Liver (tissue), 9 donors: ENCODE measurements around the gene CDKL4. TPM values are rescaled to one million over a fixed set of nuclear protein-coding genes. Genes with fewer than 3 reads are reported as not detected.
A peak's percentile ranks its signal among the peaks of the same experiment; 100 is the strongest.

Experiments
- DNase-seq: peaks from one replicate; pipeline ENCODE4 v3.0.0-alpha.2; 2017; ENCODE audit warnings: low spot score
- H3K27ac ChIP-seq, 2 donors: one replicate each; pipeline ENCODE4 v1.7.0; 2013; ENCODE audit warnings: inconsistent platforms in 2 of 2, low read length in 2 of 2, control low read depth in 1 of 2, low read depth in 1 of 2, mild to moderate bottlenecking in 1 of 2
- H3K27me3 ChIP-seq, 4 donors: one replicate each; pipeline versions ENCODE4 v1.6.1 to v1.7.0; 2013; ENCODE audit warnings: low read length in 3 of 4, inconsistent platforms in 1 of 4, mild to moderate bottlenecking in 1 of 4, moderate library complexity in 1 of 4; ENCODE audit not compliant: control insufficient read depth in 4 of 4, insufficient read depth in 4 of 4
- H3K36me3 ChIP-seq, 4 donors: one replicate each; pipeline versions ENCODE4 v1.6.1 to v1.7.0; 2013; ENCODE audit warnings: low read length in 3 of 4, mild to moderate bottlenecking in 3 of 4, low read depth in 1 of 4, moderate library complexity in 1 of 4; ENCODE audit not compliant: control insufficient read depth in 4 of 4, insufficient read depth in 3 of 4
- H3K4me1 ChIP-seq, 4 donors: one replicate each; pipeline versions ENCODE4 v1.6.1 to v1.7.0; 2013; ENCODE audit warnings: low read length in 3 of 4, mild to moderate bottlenecking in 3 of 4, moderate library complexity in 1 of 4; ENCODE audit not compliant: control insufficient read depth in 4 of 4, insufficient read depth in 4 of 4
- H3K4me3 ChIP-seq, 3 donors: one replicate each; pipeline versions ENCODE4 v1.6.1 to v1.7.0; 2013; ENCODE audit warnings: low read length in 3 of 3, control low read depth in 1 of 3, low read depth in 1 of 3, mild to moderate bottlenecking in 1 of 3
- H3K9ac ChIP-seq, 2 donors: one replicate each; pipeline ENCODE4 v1.7.0; 2013; ENCODE audit warnings: low read length in 2 of 2, mild to moderate bottlenecking in 2 of 2, moderate library complexity in 2 of 2, control low read depth in 1 of 2, low read depth in 1 of 2
- H3K9me3 ChIP-seq, 4 donors: one replicate each; pipeline versions ENCODE4 v1.6.1 to v1.7.0; 2013; ENCODE audit warnings: low read length in 3 of 4; ENCODE audit not compliant: control insufficient read depth in 4 of 4
- ATF3 ChIP-seq: IDR thresholded peaks from 2 replicates; pipeline ENCODE4 v1.6.1; 2016; ENCODE audit warnings: antibody characterized with exemption
- CTCF ChIP-seq: fragments of 150-350 bp; IDR thresholded peaks from 2 replicates; pipeline ENCODE4 v1.5.1; 2017; ENCODE audit warnings: improper control_type of control experiment, low read depth, low read length; ENCODE audit not compliant: missing input control
- EGR1 ChIP-seq, 2 donors: IDR thresholded peaks; 2 replicates each; pipeline ENCODE4 v1.6.1; 2016 to 2018; ENCODE audit warnings: antibody characterized with exemption in 2 of 2, low read depth in 2 of 2
- FOXA1 ChIP-seq: IDR thresholded peaks from 2 replicates; pipeline ENCODE4 v1.6.1; 2016; ENCODE audit warnings: antibody characterized with exemption
- FOXA2 ChIP-seq: IDR thresholded peaks from 2 replicates; pipeline ENCODE4 v1.6.1; 2016; ENCODE audit warnings: antibody characterized with exemption
- GABPA ChIP-seq, 2 donors: IDR thresholded peaks in 1 of 2; conservative IDR thresholded peaks in 1 of 2; 2 replicates each; pipeline ENCODE4 v1.6.1; 2016; ENCODE audit warnings: antibody characterized with exemption in 2 of 2, mild to moderate bottlenecking in 1 of 2, moderate library complexity in 1 of 2
- HNF4A ChIP-seq, 2 donors: conservative IDR thresholded peaks; 2 replicates each; pipeline ENCODE4 v1.6.1; 2016; ENCODE audit warnings: antibody characterized with exemption in 2 of 2, mild to moderate bottlenecking in 2 of 2
- HNF4G ChIP-seq: IDR thresholded peaks from 2 replicates; pipeline ENCODE4 v1.6.1; 2016; ENCODE audit warnings: antibody characterized with exemption
- JUND ChIP-seq, 2 donors: IDR thresholded peaks; 2 replicates each; pipeline ENCODE4 v1.6.1; 2016; ENCODE audit warnings: antibody characterized with exemption in 2 of 2
- MAX ChIP-seq: IDR thresholded peaks from 2 replicates; pipeline ENCODE4 v1.6.1; 2016; ENCODE audit warnings: antibody characterized with exemption
- NR2F2 ChIP-seq: IDR thresholded peaks from 2 replicates; pipeline ENCODE4 v1.6.1; 2016; ENCODE audit warnings: antibody characterized with exemption
- RAD21 ChIP-seq, 2 donors: IDR thresholded peaks; 2 replicates each; pipeline ENCODE4 v1.6.1; 2016; ENCODE audit warnings: antibody characterized with exemption in 2 of 2, mild to moderate bottlenecking in 2 of 2
- RXRA ChIP-seq, 2 donors: IDR thresholded peaks; 2 replicates each; pipeline ENCODE4 v1.6.1; 2017 to 2018; ENCODE audit warnings: antibody characterized with exemption in 2 of 2, mild to moderate bottlenecking in 1 of 2
- SP1 ChIP-seq: IDR thresholded peaks from 2 replicates; pipeline ENCODE4 v1.6.1; 2018; ENCODE audit warnings: antibody characterized with exemption, mild to moderate bottlenecking
- TAF1 ChIP-seq: conservative IDR thresholded peaks from 2 replicates; pipeline ENCODE4 v1.6.1; 2016; ENCODE audit warnings: antibody characterized with exemption, mild to moderate bottlenecking
- YY1 ChIP-seq: IDR thresholded peaks from 2 replicates; pipeline ENCODE4 v1.6.1; 2016; ENCODE audit warnings: antibody characterized with exemption, mild to moderate bottlenecking
- ZBTB33 ChIP-seq: IDR thresholded peaks from 2 replicates; pipeline ENCODE4 v1.6.1; 2016; ENCODE audit warnings: antibody characterized with exemption
- WGBS: extraction: QIAGEN DNeasy Blood & Tissue Kit; methylation state at CpG from one replicate; pipeline ENCODE4 v1.1.7; 2013; 5-methylcytosine and 5-hydroxymethylcytosine counted together
- polyA plus RNA-seq, 2 donors: library from polyadenylated mRNA; stranded (reverse) in 1 of 2; unstranded in 1 of 2; fragments of 200-250 nt in 1 of 2; fragments of >200 nt in 1 of 2; fragmentation: Nextera tagmentation in 1 of 2; extraction: Ambion mirVana in 1 of 2; gene quantifications; one replicate each; pipeline versions ENCODE4 v1.2.1 to v1.2.3, GENCODE V29; 2013 to 2015
- total RNA-seq, 2 donors: library from RNA; depleted of rRNA; stranded (reverse); fragments of >200 nt; gene quantifications; one replicate each; pipeline ENCODE4 v1.2.3, GENCODE V29; 2014
- TF ChIP-seq, protein P1 (sequence below): IDR thresholded peaks from 2 replicates; pipeline ENCODE4 v1.6.1; 2016; ENCODE audit warnings: antibody characterized with exemption, mild to moderate bottlenecking
- donor health status: healthy.
- donor health status: healthy.
- donor health status: healthy.
- donor health status: healthy.
- donor health status: healthy.

CDKL4 gene
- total RNA-seq (1 to 10 TPM in 1 of 2 donors, under 1 TPM in 1; 0.25 to 1.1 TPM), polyA plus RNA-seq (not detected)

GRCh38 chr2:39243469-39244123, at the start of gene CDKL4:
Gene CDKL4, minus strand, starts transcription at chr2:39243970.
- Histone ChIP-seq H3K9ac (no peak within 1 kb of the TSS), H3K4me1 (peaks cover 0 to 3% (median 0%) of the 10 kb centered on the region in 4 donors), H3K27ac (no peak within 1 kb of the TSS), H3K36me3 (peaks cover 0 to under 1% (median 0%) of the 10 kb centered on the region in 4 donors), H3K4me3 (peak within 1 kb of the TSS in 1 of 3 donors; percentile 11), H3K9me3 (peaks cover 0 to 6% (median 0%) of the 10 kb centered on the region in 4 donors), H3K27me3 (no peaks in the 10 kb centered on the region)
- WGBS: 65% methylated on average over 58 of the region's 58 CpGs
- DNase-seq: no peak
- TF ChIP-seq JUND (IDR thresholded peaks at IDR 0.05): no peak
- no peak for TF ChIP-seq RXRA (IDR thresholded peaks at IDR 0.05)
- TF ChIP-seq MAX: no peak
- no peak for TF ChIP-seq NR2F2
- TF ChIP-seq CTCF: no peak
- TF ChIP-seq SP1: no peak
- no peak for TF ChIP-seq RAD21 (IDR thresholded peaks at IDR 0.05)
- no peak for TF ChIP-seq YY1
- TF ChIP-seq, protein P1, sequence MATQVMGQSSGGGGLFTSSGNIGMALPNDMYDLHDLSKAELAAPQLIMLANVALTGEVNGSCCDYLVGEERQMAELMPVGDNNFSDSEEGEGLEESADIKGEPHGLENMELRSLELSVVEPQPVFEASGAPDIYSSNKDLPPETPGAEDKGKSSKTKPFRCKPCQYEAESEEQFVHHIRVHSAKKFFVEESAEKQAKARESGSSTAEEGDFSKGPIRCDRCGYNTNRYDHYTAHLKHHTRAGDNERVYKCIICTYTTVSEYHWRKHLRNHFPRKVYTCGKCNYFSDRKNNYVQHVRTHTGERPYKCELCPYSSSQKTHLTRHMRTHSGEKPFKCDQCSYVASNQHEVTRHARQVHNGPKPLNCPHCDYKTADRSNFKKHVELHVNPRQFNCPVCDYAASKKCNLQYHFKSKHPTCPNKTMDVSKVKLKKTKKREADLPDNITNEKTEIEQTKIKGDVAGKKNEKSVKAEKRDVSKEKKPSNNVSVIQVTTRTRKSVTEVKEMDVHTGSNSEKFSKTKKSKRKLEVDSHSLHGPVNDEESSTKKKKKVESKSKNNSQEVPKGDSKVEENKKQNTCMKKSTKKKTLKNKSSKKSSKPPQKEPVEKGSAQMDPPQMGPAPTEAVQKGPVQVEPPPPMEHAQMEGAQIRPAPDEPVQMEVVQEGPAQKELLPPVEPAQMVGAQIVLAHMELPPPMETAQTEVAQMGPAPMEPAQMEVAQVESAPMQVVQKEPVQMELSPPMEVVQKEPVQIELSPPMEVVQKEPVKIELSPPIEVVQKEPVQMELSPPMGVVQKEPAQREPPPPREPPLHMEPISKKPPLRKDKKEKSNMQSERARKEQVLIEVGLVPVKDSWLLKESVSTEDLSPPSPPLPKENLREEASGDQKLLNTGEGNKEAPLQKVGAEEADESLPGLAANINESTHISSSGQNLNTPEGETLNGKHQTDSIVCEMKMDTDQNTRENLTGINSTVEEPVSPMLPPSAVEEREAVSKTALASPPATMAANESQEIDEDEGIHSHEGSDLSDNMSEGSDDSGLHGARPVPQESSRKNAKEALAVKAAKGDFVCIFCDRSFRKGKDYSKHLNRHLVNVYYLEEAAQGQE: no peak
- no peak for TF ChIP-seq FOXA2
- no peak for TF ChIP-seq ATF3
- no peak for TF ChIP-seq FOXA1
- TF ChIP-seq HNF4G: no peak
- no peak for TF ChIP-seq GABPA (IDR thresholded peaks at IDR 0.05 in 1 of 2, conservative IDR thresholded peaks at IDR 0.05 in 1 of 2)
- no peak for TF ChIP-seq HNF4A (conservative IDR thresholded peaks at IDR 0.05)
- TF ChIP-seq EGR1 (IDR thresholded peaks at IDR 0.05; ENCODE audit: low read depth in 2 of 2): no peak
- TF ChIP-seq TAF1: no peak
- TF ChIP-seq ZBTB33: no peak
